Panc1 (cell line): ENCODE measurements around the gene BHLHE23.

Experiments used
- CTCF ChIP-seq: fragments of 450-650 bp; IDR thresholded peaks from 2 replicates; pipeline ENCODE4 v1.5.1; 2017; ENCODE audit warnings: mild to moderate bottlenecking
- POLR2AphosphoS5 ChIP-seq: IDR thresholded peaks from 2 replicates; pipeline ENCODE4 v1.6.1; 2012; ENCODE audit warnings: mild to moderate bottlenecking, low read depth, low read length, moderate library complexity
- TCF7L2 ChIP-seq: IDR thresholded peaks from 2 replicates; pipeline ENCODE4 v1.6.1; 2011; ENCODE audit warnings: mild to moderate bottlenecking, low read depth, low read length, inconsistent platforms

- TF ChIP-seq CTCF (no peak), POLR2AphosphoS5 (no peak), TCF7L2 (no peak)
Observed at GRCh38 chr20:63015147-63015661, 8.4 kb upstream of the BHLHE23 start.
